Karpas-422 (cell line): Measurements from ENCODE around the gene FUNDC1. TPM values are rescaled to one million over a fixed set of nuclear protein-coding genes. Genes with fewer than 3 reads are reported as not detected.
"Not testable (repeated sequence)": the region's sequence is repeated elsewhere in the genome, so short reads cannot be mapped to it uniquely, and the experiment has no call there.

ENCODE experiments used
- DNase-seq: peaks from one replicate; pipeline ENCODE4 v3.0.0-alpha.2; 2015
- H2AFZ ChIP-seq: fragments of 200-600 bp; sonication (generic); 2 replicates; pipeline ENCODE4 v1.6.1; 2014; ENCODE audit warnings: antibody characterized with exemption, low read length, mixed read lengths
- H3K27ac ChIP-seq: fragments of 200-600 bp; sonication (generic); 2 replicates; pipeline ENCODE4 v1.5.1; 2014; ENCODE audit warnings: mild to moderate bottlenecking, low read length, moderate library complexity
- H3K27me3 ChIP-seq: fragments of 200-600 bp; sonication (generic); 2 replicates; pipeline ENCODE4 v1.6.1; 2014; ENCODE audit warnings: low read length, mixed read lengths
- H3K36me3 ChIP-seq: fragments of 200-600 bp; sonication (generic); 2 replicates; pipeline ENCODE4 v1.6.1; 2014; ENCODE audit warnings: low read length, mixed read lengths; ENCODE audit not compliant: insufficient read depth
- H3K4me1 ChIP-seq: fragments of 200-600 bp; sonication (generic); 2 replicates; pipeline ENCODE4 v1.6.1; 2014; ENCODE audit warnings: mild to moderate bottlenecking, low read length, mixed read lengths
- H3K4me2 ChIP-seq: fragments of 200-600 bp; sonication (generic); 2 replicates; pipeline ENCODE4 v1.6.1; 2014; ENCODE audit warnings: low read length, low read depth, mild to moderate bottlenecking; ENCODE audit not compliant: poor library complexity, severe bottlenecking
- H3K4me3 ChIP-seq: fragments of 200-600 bp; sonication (generic); 2 replicates; pipeline ENCODE4 v1.5.1; 2014; ENCODE audit warnings: mild to moderate bottlenecking, antibody characterized with exemption, low read length, mixed read lengths
- H3K79me2 ChIP-seq: fragments of 200-600 bp; sonication (generic); 2 replicates; pipeline ENCODE4 v1.6.1; 2014; ENCODE audit warnings: mild to moderate bottlenecking, low read length, mixed read lengths
- H3K9ac ChIP-seq: fragments of 200-600 bp; sonication (generic); 2 replicates; pipeline ENCODE4 v1.6.0; 2014; ENCODE audit warnings: low read length
- H3K9me2 ChIP-seq: fragments of 200-600 bp; sonication (generic), shearing (Covaris generic); replicated peaks from 2 replicates; pipeline ENCODE4 v1.6.0; 2014; ENCODE audit warnings: mild to moderate bottlenecking, low read length, moderate library complexity; ENCODE audit not compliant: insufficient read depth
- H3K9me3 ChIP-seq: fragments of 300-700, 200-600 bp; sonication (generic); 2 replicates; pipeline ENCODE4 v1.6.1; 2014; ENCODE audit warnings: low read length, mixed read lengths
- H4K20me1 ChIP-seq: fragments of 200-600 bp; sonication (generic); 2 replicates; pipeline ENCODE4 v1.6.1; 2014; ENCODE audit warnings: mild to moderate bottlenecking, antibody characterized with exemption, low read length, low read depth; ENCODE audit not compliant: insufficient read depth
- total RNA-seq: library from RNA; depleted of rRNA; stranded (reverse); fragments of >200 nt; shearing (Covaris generic); gene quantifications from 2 replicates; pipeline ENCODE4 v1.2.3, GENCODE V29; 2014; ENCODE audit warnings: low replicate concordance

Gene FUNDC1
- total RNA-seq, 1 experiment from 2014 or later: 34.9 TPM

DNA sequence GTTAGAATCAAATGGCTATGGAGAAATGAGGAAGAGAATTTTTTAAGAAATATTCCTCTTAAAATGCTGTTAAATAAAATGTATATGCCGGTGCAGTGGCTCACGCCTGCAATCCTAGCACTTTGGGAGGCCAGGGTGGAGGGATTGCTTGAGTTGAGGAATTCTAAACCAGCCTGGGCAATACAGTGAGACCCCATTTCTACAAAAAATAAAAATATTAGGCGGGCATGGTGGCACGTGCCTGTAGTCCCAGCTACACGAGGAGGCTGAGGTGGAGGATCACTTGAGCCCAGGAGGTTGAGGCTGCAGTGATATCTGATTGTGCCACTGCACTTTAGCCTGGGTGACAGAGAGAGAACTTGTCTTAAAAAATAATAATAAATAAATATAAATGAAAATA lies 7.9 kb upstream of the FUNDC1 start:
- Histone ChIP-seq H3K4me1 (no peaks in the 10 kb centered on the region), H3K36me3 (no peaks in the 10 kb centered on the region), H3K4me3 (no peak overlapping the region), H3K9me2 (no peaks in the 10 kb centered on the region), H3K9ac (no peak overlapping the region), H4K20me1 (no peaks in the 10 kb centered on the region), H3K27ac (no peak overlapping the region), H3K79me2 (no peaks in the 10 kb centered on the region), H3K4me2 (no peak overlapping the region), H3K9me3 (no peaks in the 10 kb centered on the region), H3K27me3 (no peaks in the 10 kb centered on the region), H2AFZ (no peak overlapping the region)
- no peak for DNase-seq

DNA sequence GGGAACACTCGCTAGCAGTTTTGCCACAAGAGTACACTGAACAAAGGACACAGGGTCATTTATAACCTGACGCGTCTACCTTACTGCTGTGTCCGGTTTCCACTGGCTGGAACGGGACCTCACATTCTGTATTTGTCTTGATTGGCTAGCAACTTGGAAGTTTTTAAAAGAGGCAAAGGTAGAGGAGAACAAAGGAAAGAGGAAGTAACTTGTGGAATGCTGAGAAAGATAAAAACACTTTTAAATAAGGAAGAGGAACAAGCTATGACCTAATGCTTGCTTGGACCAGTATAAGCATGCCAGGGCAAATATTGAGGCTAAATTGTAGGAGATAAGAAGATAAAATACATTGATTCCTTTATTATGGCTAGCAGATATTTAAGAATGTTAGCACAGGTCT lies 2.8 kb upstream of the FUNDC1 start:
- Histone ChIP-seq H3K79me2 (peaks cover 23% of the 10 kb centered on the region), H3K4me1 (peaks cover 21% of the 10 kb centered on the region)
- not testable (repeated sequence) for H3K4me2 ChIP-seq, H3K9me2 ChIP-seq, H2AFZ ChIP-seq, H3K9me3 ChIP-seq, H3K27me3 ChIP-seq, H3K9ac ChIP-seq, H3K4me3 ChIP-seq, H3K36me3 ChIP-seq, DNase-seq, H3K27ac ChIP-seq, H4K20me1 ChIP-seq

DNA sequence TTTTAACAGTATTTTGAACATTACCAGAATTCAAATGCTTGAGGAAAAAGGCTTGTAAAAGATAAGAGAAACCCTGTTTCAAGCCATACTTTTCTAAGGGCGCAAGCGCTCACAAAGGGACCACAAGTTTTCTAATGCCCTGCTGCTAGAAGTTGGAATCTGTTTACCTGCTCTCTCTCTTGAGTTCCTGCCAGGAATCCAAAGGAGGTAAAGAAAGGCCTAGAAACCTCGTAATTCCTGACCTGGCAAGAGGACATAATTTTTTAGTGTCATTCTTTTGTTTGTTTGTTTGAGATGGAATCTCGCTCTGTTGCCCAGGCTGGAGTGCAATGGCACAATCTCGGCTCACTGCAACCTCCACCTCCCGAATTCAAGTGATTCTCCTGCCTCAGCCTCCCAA lies 1.4 kb upstream of the FUNDC1 start:
- Histone ChIP-seq H3K4me2 (no peak overlapping the region), H3K27ac (no peak overlapping the region), H3K9ac (no peak overlapping the region), H2AFZ (no peak overlapping the region; the same call in 1 of the 2 replicates), H4K20me1 (no peaks in the 10 kb centered on the region), H3K79me2 (peaks cover 30% of the 10 kb centered on the region), H3K36me3 (peaks cover 9% of the 10 kb centered on the region; the same call in 1 of the 2 replicates), H3K4me1 (peaks cover 21% of the 10 kb centered on the region), H3K9me3 (no peaks in the 10 kb centered on the region), H3K27me3 (no peaks in the 10 kb centered on the region), H3K9me2 (no peaks in the 10 kb centered on the region), H3K4me3 (no peak overlapping the region)
- no peak for DNase-seq

DNA sequence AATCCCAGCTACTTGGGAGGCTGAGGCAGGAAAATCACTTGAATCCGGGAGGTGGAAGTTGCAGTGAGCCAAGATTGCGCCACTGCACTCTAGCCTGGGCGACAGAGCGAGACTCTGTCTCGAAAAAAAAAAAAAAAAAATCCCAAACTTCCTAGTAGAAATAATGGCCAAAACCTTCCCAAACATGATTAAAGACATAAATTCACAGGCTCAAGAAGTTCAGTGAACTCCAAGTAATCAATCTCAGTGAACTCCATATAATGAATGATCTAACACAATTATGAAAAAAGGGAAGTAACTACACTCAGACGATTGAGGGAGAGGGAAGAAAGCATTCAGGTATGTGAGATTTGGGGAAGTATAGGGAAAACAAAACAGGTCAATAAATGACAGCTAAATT lies 6.5 kb downstream of the FUNDC1 start:
- H3K4me3 ChIP-seq: no peak overlapping the region
- DNase-seq: no peak
- H3K27ac ChIP-seq: no peak overlapping the region
- peaks cover 5% of the 10 kb centered on the region for H3K4me1 ChIP-seq
- H4K20me1 ChIP-seq: no peaks in the 10 kb centered on the region
- no peak overlapping the region for H2AFZ ChIP-seq
- no peaks in the 10 kb centered on the region for H3K27me3 ChIP-seq
- H3K36me3 ChIP-seq: peaks cover 13% of the 10 kb centered on the region
- H3K9ac ChIP-seq: no peak overlapping the region
- H3K9me3 ChIP-seq: no peaks in the 10 kb centered on the region
- no peaks in the 10 kb centered on the region for H3K9me2 ChIP-seq
- no peak overlapping the region for H3K4me2 ChIP-seq
- peaks cover 16% of the 10 kb centered on the region for H3K79me2 ChIP-seq

DNA sequence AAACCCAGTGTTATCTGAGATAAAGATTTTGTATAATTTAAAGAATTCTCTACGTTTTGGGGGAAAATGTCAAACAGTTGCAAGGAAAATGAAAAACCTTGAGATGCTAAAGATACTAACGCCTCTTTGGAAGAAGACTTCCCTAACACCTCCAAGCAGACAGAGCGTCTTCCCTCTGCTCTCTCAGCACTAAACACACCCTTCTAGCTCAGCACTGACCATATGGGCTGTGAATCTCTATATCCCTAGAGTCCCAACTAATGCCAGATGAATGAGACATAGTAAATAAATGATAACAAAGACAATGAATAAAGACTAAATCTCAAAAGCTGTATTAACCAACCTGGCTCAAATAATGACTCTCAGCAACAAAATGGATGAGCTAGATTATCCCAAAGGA lies 13.3 kb downstream of the FUNDC1 start:
- no peak overlapping the region for H3K27ac ChIP-seq

DNA sequence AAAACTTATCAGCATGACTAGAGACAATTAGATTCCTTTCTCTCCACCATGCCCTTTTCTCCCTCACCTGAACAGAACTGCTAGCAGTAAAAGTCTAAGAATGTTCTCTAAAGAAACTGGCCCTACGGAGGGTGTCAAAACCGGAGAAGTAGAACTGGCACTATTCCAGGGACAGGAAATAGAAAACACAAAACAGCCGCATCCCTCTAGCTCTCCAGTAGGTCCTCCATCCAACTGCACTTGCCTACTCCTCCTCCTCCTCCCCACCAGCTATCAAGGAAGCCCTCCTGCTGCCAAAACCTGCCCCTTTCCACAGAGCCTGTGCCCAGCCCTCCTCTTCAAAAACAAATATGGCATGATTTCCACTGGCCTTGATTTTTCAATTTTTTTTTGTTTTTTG lies 28.4 kb downstream of the FUNDC1 start:
- H3K36me3 ChIP-seq: no peaks in the 10 kb centered on the region
- no peak overlapping the region for H3K27ac ChIP-seq
- H3K27me3 ChIP-seq: no peaks in the 10 kb centered on the region
- H4K20me1 ChIP-seq: no peaks in the 10 kb centered on the region
- H3K9me2 ChIP-seq: no peaks in the 10 kb centered on the region
- H3K9ac ChIP-seq: no peak overlapping the region
- no peaks in the 10 kb centered on the region for H3K9me3 ChIP-seq
- no peak overlapping the region for H3K4me3 ChIP-seq
- H2AFZ ChIP-seq: no peak overlapping the region
- no peak overlapping the region for H3K4me2 ChIP-seq
- no peaks in the 10 kb centered on the region for H3K79me2 ChIP-seq
- H3K4me1 ChIP-seq: no peaks in the 10 kb centered on the region
- no peak for DNase-seq

More for the DNA sequence above, 13.3 kb downstream of the FUNDC1 start:
- Histone ChIP-seq H3K9ac (no peak overlapping the region), H3K4me2 (no peak overlapping the region), H3K27me3 (no peaks in the 10 kb centered on the region), H3K9me3 (no peaks in the 10 kb centered on the region), H3K79me2 (peaks cover 31% of the 10 kb centered on the region), H4K20me1 (no peaks in the 10 kb centered on the region), H3K9me2 (no peaks in the 10 kb centered on the region), H3K36me3 (peaks cover 3% of the 10 kb centered on the region), H3K4me3 (no peak overlapping the region), H3K4me1 (no peaks in the 10 kb centered on the region), H2AFZ (no peak overlapping the region)
- DNase-seq: no peak

DNA sequence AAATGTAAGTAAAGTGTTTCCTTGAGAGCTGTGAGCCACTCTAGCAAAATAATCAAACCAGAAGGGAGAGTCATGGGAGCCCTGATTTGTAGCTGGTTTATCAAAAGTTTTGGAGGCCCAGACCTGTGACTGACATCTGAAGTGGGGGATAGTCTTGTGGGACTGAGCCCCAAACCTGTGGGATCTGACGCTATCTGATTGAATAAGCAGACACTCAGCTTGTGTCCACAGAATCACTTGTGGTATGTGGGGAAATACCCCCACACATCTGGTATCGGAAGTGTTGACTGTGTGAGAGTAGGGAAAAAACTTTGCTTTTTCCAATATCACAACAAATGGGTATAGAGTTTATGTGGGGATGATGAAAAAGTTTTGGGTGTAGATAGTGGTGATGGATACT lies 35.4 kb downstream of the FUNDC1 start:
- H3K9me3 ChIP-seq: no peaks in the 10 kb centered on the region
- no peak overlapping the region for H3K27ac ChIP-seq
- no peaks in the 10 kb centered on the region for H3K27me3 ChIP-seq
- no peaks in the 10 kb centered on the region for H3K4me1 ChIP-seq
- no peaks in the 10 kb centered on the region for H4K20me1 ChIP-seq
- no peaks in the 10 kb centered on the region for H3K36me3 ChIP-seq
- DNase-seq: no peak
- no peak overlapping the region for H2AFZ ChIP-seq
- no peak overlapping the region for H3K9ac ChIP-seq
- H3K4me2 ChIP-seq: no peak overlapping the region
- H3K9me2 ChIP-seq: no peaks in the 10 kb centered on the region
- H3K4me3 ChIP-seq: no peak overlapping the region
- no peaks in the 10 kb centered on the region for H3K79me2 ChIP-seq

DNA sequence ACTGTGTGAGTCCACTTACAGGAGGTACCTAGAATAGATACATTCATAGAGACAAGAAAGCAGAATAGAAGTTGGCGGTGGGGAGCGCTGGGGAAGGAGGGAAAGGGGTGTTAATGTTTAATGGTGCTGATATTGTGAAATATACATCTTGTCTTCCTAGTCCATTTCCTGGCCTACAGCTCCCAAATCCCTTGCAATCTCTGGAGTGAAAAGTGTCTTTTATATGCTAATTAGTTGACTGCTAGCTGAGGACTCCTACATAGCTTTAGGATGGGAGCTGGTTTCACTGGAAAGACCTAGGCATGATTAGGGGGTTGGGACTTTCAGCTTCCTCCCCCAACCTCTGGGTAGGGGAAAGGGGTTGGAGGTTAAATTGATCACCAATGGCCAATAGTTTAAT lies 36.0 kb downstream of the FUNDC1 start:
- no peak overlapping the region for H2AFZ ChIP-seq
- H3K27me3 ChIP-seq: no peaks in the 10 kb centered on the region
- no peak overlapping the region for H3K4me3 ChIP-seq
- no peaks in the 10 kb centered on the region for H3K9me3 ChIP-seq
- no peaks in the 10 kb centered on the region for H3K36me3 ChIP-seq
- DNase-seq: no peak
- no peaks in the 10 kb centered on the region for H3K4me1 ChIP-seq
- H3K9ac ChIP-seq: no peak overlapping the region
- no peaks in the 10 kb centered on the region for H3K9me2 ChIP-seq
- no peak overlapping the region for H3K27ac ChIP-seq
- no peaks in the 10 kb centered on the region for H3K79me2 ChIP-seq
- H3K4me2 ChIP-seq: no peak overlapping the region
- no peaks in the 10 kb centered on the region for H4K20me1 ChIP-seq

DNA sequence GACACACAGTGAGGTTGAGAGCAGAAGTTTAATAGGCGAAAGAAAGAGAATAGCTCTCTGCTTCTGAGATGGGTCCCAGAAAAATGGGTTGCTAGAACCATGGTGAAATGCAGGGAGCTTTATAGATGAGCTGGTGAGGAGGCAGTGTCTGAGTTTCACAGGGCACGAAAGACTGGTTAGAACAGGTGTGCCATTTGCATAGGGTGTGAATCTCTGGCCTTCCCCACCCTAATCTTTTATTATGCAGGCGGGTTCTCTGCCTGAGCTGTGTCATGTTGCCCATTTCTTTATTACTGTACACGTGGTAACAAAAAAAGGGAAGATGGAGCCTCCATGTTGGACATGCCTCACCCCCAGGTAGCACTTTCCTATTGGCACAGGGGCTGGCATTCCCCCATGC lies 39.1 kb downstream of the FUNDC1 start:
- Histone ChIP-seq H3K79me2 (no peaks in the 10 kb centered on the region), H3K27ac (no peak overlapping the region), H3K4me3 (no peak overlapping the region), H3K9me3 (no peaks in the 10 kb centered on the region), H2AFZ (no peak overlapping the region; the same call in 1 of the 2 replicates), H3K4me2 (no peak overlapping the region), H3K36me3 (no peaks in the 10 kb centered on the region), H3K9ac (no peak overlapping the region), H3K27me3 (no peaks in the 10 kb centered on the region), H3K4me1 (no peaks in the 10 kb centered on the region), H3K9me2 (no peaks in the 10 kb centered on the region), H4K20me1 (no peaks in the 10 kb centered on the region)
- no peak for DNase-seq
